ENCODE measurements around the gene PITPNM1.

DNA sequence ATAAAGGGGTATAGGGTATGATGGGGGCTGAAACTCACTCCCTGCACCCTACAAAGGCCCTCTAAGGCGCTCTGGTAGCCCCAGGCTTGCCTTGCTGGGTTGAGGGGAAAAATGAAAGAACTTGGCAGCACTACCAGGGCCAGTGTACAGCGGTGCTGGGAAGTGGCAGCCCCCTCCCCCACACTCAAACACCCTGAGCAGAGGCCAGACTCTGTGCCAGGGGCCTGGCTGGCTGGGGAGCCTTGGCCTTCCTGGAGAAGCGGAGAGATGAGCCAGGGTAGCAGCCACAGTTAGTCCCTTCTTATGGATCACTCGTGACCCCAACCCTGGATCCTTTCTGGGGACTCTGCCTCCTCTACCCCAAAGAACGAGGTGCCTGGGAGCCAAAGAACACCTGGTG is 38.8 kb downstream of the PITPNM1 start:
- TF ChIP-seq, protein P1, sequence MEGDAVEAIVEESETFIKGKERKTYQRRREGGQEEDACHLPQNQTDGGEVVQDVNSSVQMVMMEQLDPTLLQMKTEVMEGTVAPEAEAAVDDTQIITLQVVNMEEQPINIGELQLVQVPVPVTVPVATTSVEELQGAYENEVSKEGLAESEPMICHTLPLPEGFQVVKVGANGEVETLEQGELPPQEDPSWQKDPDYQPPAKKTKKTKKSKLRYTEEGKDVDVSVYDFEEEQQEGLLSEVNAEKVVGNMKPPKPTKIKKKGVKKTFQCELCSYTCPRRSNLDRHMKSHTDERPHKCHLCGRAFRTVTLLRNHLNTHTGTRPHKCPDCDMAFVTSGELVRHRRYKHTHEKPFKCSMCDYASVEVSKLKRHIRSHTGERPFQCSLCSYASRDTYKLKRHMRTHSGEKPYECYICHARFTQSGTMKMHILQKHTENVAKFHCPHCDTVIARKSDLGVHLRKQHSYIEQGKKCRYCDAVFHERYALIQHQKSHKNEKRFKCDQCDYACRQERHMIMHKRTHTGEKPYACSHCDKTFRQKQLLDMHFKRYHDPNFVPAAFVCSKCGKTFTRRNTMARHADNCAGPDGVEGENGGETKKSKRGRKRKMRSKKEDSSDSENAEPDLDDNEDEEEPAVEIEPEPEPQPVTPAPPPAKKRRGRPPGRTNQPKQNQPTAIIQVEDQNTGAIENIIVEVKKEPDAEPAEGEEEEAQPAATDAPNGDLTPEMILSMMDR (IDR thresholded peaks at IDR 0.05) = no peak
- TF ChIP-seq POLR2A (IDR thresholded peaks at IDR 0.05) = no peak

Measured in thyroid gland (tissue), 4 donors.